ENCODE data around the gene HHIP. TPM values are rescaled to one million over a fixed set of nuclear protein-coding genes. Genes with fewer than 3 reads are reported as not detected.

The HHIP gene
- total RNA-seq, 1 experiment from 2014 or later: 0.28 TPM

DNA sequence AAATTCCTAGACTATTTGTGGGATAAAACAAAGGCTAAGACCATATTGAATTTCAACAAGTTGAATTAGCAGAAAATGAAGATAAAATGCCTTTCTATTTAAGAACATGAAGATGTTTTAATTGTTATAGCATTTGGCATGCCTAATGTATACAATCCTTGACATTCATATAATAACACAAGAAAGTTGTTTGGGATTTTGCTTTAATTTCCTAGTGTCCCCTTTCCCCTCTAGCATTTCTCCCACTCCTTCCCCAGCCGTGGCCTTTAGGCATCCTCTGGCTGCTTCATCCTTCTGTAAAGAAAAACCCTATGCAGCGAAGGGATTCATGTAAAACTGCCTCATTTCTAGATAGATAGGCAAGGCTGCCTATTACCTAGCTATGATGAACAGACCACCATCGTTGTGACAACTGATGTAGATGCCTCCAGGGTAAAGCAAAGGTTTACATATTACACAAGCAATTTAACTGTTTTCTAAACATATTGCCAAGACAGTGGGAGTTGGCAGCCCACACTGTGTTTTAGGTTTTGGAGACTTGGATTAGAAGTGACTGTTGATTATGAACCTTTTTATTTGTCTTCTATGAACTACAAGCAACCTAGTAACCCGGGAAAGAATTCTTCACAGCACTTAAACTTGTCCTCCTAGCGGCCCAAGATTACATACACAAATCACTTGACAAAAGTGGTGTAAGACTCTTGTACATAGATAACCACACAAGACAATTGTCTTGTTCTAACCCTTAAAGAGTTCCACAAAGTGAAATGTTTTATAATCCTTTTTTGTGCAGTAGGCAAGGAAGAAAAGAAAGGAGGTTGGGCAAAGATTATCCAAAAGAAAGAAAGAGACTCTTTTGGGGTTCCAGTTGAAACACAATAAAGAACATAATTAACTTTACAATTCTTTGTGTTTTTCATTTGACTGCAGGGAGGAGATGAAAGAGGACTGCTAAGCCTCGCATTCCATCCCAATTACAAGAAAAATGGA is 59.9 kb downstream of the HHIP start:
- intact Hi-C loops (cut with micrococcal nuclease; ENCODE audit: unreplicated experiment): no loop called here
- Histone ChIP-seq H3K4me1 (ENCODE audit: insufficient read depth, low read length, poor library complexity, severe bottlenecking) (no peaks in the 10 kb centered on the region), H3K9me3 (ENCODE audit: low read depth, low read length, poor library complexity, severe bottlenecking) (no peaks in the 10 kb centered on the region), H3K36me3 (ENCODE audit: insufficient read depth, low read length, poor library complexity, severe bottlenecking) (no peaks in the 10 kb centered on the region), H3K27me3 (replicated peaks; ENCODE audit: insufficient read depth, low read depth, low read length, poor library complexity) (no peaks in the 10 kb centered on the region), H3K4me3 (ENCODE audit: low read depth, low read length, poor library complexity, severe bottlenecking) (no peak overlapping the region), H3K27ac (ENCODE audit: low read depth, low read length, poor library complexity, severe bottlenecking) (no peak overlapping the region)
- TF ChIP-seq CTCF (conservative IDR thresholded peaks at IDR 0.05; ENCODE audit: low read depth, low read length): no peak
- no peak for TF ChIP-seq EZH2 (IDR thresholded peaks at IDR 0.05; ENCODE audit: borderline replicate concordance, low read depth, low read length, poor library complexity, severe bottlenecking)
- no TSS peak for BruUV-seq (replicated peaks)
- no peak for DNase-seq (ENCODE audit: low spot score)
- ChIA-PET CTCF (no interaction called here), POLR2A (ENCODE audit: low non-redundant PET) (no interaction called here)

DNA sequence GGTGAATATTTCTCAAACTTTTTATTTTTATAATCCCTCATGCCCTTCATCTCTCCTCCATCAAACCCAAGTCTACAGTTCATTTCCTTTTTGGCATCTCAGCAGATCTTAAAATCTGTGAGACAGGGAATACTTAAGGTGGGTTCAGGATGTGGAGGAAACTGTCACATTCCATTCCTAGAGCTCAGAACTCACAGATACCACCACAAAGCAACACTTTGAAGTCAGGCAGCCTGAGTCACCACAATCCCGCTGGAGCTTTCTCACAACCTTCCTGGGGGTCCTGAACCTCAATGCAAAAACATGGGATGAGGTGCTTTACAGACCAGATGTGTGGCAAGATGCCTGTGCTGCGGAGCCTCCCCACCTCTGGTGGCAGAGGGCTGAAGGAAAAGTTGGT is 63.2 kb downstream of the HHIP start:
- DNase-seq (ENCODE audit: low spot score): no peak
- Histone ChIP-seq H3K27ac (ENCODE audit: low read depth, low read length, poor library complexity, severe bottlenecking) (no peak overlapping the region), H3K4me3 (ENCODE audit: low read depth, low read length, poor library complexity, severe bottlenecking) (no peak overlapping the region), H3K4me1 (ENCODE audit: insufficient read depth, low read length, poor library complexity, severe bottlenecking) (no peaks in the 10 kb centered on the region), H3K36me3 (ENCODE audit: insufficient read depth, low read length, poor library complexity, severe bottlenecking) (no peaks in the 10 kb centered on the region), H3K9me3 (ENCODE audit: low read depth, low read length, poor library complexity, severe bottlenecking) (no peaks in the 10 kb centered on the region), H3K27me3 (replicated peaks; ENCODE audit: insufficient read depth, low read depth, low read length, poor library complexity) (no peaks in the 10 kb centered on the region)
- TF ChIP-seq EZH2 (IDR thresholded peaks at IDR 0.05; ENCODE audit: borderline replicate concordance, low read depth, low read length, poor library complexity, severe bottlenecking) (no peak), CTCF (conservative IDR thresholded peaks at IDR 0.05; ENCODE audit: low read depth, low read length) (no peak)
- no TSS peak for BruUV-seq (replicated peaks)
- ChIA-PET POLR2A (ENCODE audit: low non-redundant PET) (no interaction called here), CTCF (no interaction called here)
- intact Hi-C loops (cut with micrococcal nuclease; ENCODE audit: unreplicated experiment): no loop called here

- TF ChIP-seq CTCF (conservative IDR thresholded peaks at IDR 0.05; ENCODE audit: low read depth, low read length) (no peak), EZH2 (IDR thresholded peaks at IDR 0.05; ENCODE audit: borderline replicate concordance, low read depth, low read length, poor library complexity, severe bottlenecking) (no peak)
- no peak for DNase-seq (ENCODE audit: low spot score)
- Histone ChIP-seq H3K27me3 (replicated peaks; ENCODE audit: insufficient read depth, low read depth, low read length, poor library complexity) (no peaks in the 10 kb centered on the region), H3K27ac (ENCODE audit: low read depth, low read length, poor library complexity, severe bottlenecking) (no peak overlapping the region), H3K36me3 (ENCODE audit: insufficient read depth, low read length, poor library complexity, severe bottlenecking) (no peaks in the 10 kb centered on the region), H3K4me3 (ENCODE audit: low read depth, low read length, poor library complexity, severe bottlenecking) (no peak overlapping the region), H3K9me3 (ENCODE audit: low read depth, low read length, poor library complexity, severe bottlenecking) (no peaks in the 10 kb centered on the region), H3K4me1 (ENCODE audit: insufficient read depth, low read length, poor library complexity, severe bottlenecking) (no peaks in the 10 kb centered on the region)
- BruUV-seq (replicated peaks): no TSS peak
- ChIA-PET POLR2A (ENCODE audit: low non-redundant PET) (no interaction called here), CTCF (no interaction called here)
- intact Hi-C loops (cut with micrococcal nuclease; ENCODE audit: unreplicated experiment): no loop called here
Measured at GRCh38 chr4:144709793-144710525, 64.0 kb downstream of the HHIP start.

Measured in A673 (cell line).